Activated CD4-positive, CD25-positive, alpha-beta regulatory T cell treated with anti-CD3 and anti-CD28 coated beads, Interleukin-2, amount 50 U/mL, for 72 hours (primary cell): ENCODE results near the gene BCAS1.

Experiments used
- DNase-seq: peaks from one replicate; pipeline ENCODE4 v3.0.0; 2021

BCAS1 gene

DNA sequence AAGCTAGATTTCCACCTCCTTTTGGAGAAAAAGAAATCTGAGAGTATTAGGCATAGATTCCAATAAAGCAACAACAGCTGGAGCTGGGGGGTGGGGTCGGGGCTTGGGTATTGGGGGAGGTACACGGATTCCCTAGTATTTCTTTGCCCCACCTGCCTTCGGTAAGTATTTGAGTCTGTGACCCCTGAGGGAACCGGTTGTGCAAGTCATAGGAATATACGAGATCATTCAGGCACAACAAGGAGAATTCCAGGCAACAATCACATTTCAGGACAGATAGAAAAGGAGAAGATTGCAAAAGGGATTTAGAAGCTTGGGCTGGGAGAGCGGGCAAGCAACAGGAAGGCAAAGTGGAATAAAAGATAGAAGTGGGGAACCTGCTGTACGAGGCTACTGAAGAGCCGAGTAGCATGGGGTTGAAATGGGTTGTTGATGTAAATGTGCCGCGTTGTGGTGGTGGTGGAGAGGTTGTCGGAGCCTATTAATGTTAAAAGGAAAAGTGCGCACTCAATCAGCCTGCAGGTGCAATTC is 148.9 kb downstream of the BCAS1 start:
- no peak for DNase-seq

DNA sequence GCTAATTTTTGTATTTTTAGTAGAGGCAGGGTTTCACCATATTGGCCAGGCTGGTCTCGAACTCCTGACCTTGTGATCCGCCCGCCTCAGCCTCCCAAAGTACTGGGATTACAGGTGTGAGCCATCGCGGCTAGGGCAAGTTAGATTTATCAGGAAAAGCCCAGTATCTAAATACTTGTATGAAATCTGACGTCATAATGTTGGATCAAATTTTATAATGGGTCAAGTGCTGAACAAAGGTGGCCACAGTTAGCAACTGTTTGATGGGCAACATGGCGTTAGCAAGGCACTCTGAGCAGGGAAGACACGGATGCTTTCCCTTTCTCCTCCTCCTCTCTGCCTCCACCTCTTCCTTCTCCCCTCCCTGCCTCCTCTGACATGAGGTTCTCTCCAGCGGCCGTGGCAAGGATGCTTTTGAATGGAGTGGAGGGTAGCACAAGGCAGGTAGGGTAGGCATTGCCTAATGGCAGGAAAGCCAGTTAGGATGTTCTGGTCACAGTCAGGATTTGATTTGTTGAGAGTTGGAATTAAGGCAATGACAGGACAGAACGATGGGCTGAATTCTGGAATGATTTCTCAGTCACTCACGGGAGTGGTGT is 149.6 kb downstream of the BCAS1 start:
- DNase-seq: no peak

DNA sequence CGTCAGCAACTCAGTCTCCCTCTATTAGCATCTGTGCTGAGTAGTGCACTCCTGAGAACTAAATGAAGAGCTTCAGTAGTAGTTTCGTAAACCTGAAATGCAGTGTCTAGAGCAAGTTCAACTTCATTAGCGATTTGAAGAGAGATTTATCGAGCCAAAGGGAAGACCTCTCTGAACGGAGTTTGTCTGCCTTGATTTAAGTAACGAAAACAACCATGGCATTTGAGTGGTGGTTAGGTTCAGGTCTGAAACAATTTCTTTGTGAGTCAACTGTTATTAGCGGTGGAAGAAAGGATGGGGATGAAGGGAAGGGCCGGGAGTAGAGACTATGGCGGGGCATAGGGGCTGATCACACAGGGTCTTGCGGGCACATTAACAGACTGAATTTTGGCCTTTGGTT is 150.5 kb downstream of the BCAS1 start:
- DNase-seq: no peak

DNA sequence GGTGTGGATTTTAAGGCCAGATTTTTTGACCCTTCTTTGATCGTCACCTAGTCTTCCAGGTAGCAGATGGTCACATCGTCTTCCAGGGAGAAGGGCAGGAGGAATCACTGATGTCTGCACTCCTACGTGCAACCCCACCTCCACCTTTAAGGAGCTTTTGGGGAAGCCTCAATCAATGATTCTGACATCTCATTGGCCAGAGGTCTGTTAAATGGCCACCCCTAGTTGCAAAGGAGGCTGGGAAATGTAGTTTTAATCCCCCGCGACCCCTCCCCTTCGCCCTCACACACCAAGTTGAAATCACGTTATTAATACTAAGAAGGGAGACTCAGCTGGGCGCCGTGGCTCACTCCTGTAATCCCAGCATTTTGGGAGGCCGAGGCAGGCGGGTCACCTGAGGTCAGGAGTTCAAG is 151.4 kb downstream of the BCAS1 start:
- no peak for DNase-seq

DNA sequence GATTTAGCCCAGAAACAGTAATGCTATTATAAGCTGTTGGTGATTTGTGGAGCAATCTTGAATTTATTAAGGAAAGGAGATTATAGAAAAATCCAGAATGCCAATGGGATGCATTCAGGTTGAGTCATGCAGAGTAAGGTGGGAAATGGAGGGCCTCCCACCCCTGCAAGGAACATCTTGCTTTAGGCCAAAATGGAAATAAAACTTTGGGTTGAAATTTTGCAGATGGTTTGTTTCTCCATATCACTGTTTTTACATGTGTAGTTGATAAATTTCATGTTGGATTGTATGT is 152.4 kb downstream of the BCAS1 start:
- DNase-seq: no peak

DNA sequence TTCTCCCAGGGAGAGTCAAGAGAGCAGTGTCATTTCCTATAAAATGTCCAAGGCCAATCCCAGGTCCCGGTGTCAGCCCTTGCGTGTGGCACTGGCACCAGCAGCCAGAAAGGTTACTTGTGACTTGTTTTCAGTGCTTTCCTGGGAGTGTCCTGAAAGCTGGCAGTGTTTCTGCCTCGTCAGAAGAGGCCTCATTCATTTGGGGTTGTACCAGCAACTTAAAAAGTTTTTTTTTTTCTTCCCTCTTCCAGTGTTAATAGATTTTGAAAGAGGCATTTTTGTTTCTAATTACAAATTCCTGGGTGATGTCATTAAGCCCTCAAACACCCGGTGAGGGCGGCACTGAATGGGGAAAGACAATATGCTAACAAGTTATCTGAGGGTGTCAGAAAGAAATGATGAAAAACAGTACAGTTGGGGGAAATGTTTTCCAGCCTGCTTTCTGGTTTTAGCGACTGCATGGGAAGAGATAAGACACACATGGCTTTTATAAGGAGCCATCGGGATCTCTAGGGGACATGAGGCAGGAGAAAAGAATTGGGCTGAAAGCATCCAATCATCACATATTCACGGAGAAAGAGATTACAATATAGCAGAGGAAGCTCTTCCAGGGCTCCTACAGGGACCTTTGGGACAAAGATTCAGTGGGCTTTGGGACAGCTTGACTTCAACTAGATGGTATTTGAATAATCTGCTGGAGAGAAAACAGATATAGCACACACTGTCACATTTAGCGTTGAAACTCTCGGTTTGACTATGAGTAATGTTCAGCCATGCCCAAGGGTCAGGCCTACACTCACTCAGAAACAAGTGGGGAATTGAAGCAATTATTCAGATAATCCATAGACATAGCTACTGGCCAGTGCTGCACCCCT is 153.0 kb downstream of the BCAS1 start:
- no peak for DNase-seq

DNA sequence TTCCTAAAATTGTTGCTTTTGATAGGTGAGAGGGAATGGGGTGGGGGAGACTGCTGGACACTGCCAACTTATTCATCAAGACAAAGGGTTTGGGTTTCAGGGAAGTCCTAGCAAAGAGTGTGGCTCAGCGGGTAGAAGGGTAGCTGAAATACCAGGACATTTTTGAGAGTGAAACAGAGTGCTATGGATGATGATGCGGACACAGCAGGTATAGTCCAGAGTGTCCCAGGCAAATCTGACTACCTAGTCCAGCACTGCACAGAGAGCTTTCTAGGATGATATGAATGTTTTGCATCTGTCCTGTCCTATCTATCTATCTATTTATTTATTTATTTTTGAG is 154.3 kb downstream of the BCAS1 start:
- DNase-seq: no peak

DNA sequence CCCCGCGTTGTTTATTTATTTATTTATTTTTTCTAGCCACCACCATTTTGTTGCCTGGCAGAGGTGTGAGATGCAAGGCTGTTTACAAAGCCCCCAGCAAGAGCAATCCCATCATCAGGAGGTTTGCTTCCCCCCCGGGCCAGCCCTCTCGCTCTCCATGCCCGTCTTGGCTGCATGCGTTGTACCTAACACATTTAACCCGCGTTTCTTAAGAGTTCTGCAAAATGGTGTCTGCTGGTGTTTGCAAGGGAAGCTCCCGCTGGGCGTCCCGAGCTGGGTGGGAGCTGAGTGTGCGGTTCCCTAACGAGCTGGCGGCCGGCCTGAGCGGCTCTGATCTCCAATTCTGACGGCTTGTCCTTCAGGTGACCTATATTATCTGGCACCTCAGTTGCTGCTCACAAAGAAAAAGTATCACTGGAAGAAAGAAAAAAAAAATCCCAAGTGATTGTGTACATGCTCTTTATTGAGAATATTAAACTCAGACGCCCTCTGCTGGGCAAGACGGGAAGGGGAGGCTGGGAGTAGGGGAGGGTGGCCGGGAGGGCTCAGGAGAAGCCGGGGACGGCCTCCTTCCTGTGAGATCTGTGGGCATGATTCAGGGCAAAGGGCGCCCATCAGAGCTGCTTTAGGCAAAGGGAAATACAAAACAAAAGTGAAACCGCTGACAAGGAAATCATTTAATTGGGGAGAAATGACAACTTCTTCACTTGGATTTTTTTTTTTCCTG is 154.8 kb downstream of the BCAS1 start:
- DNase-seq: peak; percentile 92

DNA sequence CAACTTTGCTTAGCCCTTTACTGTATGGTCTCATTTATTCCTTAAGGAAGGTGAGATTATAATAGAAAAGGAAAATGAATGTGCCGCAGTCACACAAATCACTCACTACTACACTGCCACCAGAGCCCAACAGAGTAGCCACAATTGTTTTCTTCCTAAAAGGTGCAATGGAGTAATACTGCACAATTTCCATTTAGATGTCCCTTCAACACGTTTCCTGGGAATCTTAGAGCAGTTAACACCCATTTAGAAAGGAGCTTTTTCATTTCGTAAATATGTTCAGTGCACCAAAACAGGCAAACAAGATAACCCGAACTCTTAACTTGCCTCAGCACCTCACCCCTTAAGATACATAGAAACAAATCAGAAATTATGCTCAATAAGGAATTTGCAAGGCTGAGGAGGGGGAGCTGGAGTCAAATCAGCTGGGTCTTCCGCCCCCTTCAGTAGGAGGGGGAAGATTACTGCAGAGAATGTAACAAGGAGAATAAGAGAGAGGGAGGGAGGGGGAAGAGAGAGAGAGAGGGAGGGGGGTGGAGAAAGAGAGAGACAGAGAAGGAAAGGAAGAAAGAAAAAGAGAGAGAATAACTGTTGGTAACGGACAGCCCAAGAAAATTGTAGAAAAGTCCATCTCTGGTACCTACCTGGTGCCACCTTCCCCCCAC is 155.5 kb downstream of the BCAS1 start:
- no peak for DNase-seq

DNA sequence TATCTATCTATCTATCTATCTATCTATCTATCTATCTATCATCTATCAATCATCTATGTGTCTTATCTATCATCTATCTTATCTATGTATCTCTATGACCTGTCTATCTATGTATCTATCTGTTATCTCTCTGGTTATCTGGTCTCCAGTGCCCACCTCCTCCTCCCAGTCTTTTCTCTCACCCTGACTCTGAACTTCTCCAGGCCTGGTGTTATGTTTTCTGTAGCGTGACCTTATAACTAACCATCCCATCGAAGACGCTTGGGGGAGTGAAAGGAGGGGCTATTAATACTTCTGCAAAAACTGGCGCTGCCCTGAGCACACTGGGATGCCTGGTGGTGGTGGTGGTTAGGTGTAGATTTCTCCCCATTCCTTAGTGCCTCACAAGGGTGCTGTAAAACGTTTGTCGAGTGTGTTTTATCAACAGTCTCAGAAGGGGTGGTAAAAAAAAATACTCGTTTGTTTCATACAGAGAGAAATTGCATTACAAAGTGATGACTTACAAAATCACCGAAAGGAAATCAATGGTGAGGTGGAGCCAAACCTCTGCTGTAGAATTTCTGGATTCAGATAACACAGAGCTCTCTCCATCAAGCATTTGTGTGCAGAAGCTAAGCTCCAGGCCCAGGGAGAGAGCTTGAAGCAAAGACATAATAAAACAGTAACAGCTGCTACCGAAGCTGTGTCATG is 156.2 kb downstream of the BCAS1 start:
- DNase-seq: no peak

DNA sequence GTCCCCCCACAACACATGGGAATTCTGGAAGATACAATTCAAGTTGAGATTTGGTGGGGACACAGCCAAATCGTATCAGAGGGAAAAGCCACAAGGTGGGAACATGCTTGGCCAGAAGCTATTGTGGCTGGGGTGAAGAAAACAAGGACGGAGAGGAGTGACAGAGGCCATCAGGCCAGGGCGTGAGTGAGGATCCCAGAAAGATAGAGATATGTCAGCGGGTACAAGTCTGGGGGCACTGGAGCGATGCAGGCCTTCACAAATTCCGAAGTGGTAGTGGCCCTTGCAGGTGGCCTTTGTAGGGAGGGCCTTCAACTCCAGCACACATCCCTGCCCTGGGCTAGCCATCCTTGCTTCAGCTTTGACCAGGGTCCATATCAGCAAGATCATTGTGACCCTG is 159.1 kb downstream of the BCAS1 start:
- DNase-seq: no peak

DNA sequence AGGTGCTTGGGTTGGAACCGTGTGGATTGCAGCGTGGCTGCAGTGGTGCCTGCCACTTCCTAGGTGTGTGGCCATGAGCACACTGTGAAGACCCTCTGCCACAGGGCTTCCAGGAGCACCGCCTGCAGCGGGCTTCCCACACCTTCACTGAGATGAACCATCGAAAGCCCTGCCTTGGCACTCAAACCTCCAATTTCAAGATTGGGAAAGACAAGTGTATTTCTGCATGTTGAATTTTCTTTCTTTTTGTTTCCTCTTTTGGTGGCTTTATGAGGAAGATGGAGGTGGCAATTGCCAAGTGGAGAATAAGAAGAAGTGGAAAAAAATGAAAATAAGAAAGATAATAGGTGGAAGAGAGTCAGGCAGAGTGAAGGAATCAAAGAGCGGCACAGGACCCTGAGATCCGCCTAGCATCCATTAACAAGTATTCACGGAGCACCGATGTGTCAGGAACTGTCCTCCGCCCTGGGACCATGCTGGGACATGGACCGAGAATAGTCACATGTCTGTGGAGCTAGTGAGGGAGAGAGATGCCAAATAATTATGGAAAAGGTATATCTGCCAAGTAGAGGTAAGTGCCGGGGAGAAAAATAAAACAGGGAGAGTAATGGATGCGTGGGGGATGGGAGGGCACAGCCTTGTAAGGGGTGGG is 159.9 kb downstream of the BCAS1 start:
- DNase-seq: no peak

DNA sequence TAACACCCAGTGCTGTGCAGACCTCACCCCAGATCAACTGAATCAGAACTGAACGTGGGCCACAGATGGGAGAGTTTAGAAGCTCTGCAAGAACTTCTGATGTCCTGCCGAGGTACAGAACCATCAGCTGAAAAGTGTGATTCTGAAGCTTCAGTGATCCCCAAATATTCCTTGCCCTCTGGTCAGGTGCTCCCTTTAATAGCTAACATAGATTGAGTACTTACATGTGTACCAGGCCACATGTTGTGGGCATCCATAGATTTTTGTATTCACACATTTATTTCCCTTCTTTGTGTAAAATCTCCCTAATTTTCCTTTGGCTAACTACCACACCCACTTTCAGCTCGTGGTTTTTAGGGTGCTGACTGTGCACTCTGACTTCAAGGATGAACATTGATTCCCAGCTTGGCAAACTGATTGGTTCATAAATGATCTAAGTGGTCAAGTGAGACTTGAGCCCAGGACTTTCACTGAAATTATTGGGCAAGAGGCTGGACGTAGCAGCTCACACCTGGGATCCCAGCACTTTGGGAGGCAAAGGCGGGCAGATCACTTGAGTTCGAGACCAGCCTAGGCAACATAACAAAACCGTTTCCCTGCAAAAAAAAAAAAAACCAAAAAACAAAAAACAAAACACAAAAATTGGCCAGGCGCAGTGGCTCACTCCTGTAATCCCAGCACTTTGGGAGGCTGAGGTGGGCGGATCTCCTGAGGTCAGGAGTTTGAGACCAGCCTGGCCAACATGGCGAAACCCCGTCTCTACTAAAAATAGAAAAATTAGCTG is 162.2 kb downstream of the BCAS1 start:
- DNase-seq: no peak

DNA sequence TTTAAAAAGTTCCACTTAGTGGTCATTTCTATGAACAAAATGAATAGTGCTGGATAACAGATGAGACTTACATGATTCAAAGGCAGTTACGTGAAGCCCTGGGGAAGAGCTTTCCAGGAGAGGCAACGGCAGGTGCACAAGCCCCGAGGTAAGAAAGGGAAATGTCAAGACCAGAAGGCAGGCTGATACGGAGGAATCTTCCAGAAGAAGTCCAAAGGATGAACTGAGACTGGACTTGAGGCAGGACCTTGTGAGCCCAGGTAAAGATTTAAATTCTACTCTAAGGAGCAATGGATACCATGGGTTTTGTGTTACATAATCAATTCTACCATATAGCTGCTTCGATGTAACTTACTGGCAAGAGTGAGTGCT is 164.6 kb downstream of the BCAS1 start:
- DNase-seq: no peak

DNA sequence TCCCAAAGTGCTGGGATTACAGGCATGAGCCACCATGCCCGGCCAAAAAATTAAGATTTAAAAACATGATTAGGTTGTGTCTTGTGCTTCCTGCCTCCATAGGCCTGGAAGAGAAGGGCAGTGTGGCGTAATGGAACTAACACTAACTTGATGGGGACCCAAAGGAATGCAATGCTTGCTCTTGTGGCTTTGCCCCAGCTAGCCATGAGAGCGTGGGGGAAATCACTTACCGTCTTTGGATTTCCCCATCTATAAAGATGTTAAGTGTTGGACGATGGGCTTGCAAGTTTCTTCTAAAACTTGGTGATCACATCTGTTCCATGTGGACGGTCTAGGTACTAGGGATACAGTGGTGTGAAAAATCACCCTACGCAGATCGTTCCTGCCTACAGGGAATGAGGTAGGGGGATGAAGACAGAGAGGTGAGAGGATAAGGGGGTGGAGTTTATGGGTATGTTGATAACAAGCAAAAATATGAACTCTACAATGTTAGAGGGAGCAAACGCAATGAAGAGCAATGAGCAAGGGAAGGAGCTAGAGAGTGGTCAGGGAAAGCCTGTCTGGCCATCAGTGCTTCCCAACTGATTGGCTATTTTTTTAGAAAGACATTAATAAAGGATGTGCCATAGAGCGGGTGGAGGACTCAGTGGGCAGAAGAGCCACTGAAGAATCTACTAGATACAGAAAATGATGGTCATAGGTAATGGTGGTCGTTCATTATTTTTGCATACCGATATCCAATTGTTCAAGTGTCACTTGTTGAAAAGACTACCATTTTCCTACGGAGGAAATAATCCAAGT is 165.2 kb downstream of the BCAS1 start:
- DNase-seq: no peak

DNA sequence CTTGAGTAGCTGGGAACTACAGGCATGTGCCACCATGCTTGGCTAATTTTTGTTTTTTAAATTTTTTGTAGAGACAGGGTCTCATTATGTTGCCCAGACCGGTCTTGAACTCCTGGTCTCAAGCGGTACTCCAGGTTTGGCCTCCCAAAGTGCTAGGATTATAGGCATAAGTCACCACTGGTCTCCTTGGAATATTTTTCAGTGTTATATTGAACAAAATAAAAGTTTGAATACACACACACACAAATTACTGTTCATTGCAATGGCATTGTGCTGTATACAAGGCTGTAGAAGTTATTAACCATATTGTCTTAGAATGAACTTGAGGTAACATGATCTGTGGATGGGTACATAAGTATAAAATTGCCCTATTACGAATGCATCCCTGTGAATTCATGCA is 166.1 kb downstream of the BCAS1 start:
- no peak for DNase-seq

DNA sequence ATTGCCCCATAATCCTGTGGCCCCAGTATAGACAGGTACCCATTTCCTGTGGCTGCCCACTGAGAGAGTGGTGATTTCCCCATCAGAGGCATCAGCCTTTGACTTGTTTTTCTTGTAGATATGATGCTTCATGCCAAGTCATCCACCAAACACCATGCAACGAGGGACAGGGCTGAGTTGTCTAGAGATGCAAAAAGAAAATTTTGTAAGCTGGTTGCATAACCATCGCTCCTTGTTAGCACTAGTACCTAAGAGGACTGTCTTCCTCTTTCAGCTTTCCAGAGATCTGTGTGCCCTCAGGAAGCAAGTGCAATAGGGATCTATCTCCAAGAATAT is 166.8 kb downstream of the BCAS1 start:
- DNase-seq: no peak

DNA sequence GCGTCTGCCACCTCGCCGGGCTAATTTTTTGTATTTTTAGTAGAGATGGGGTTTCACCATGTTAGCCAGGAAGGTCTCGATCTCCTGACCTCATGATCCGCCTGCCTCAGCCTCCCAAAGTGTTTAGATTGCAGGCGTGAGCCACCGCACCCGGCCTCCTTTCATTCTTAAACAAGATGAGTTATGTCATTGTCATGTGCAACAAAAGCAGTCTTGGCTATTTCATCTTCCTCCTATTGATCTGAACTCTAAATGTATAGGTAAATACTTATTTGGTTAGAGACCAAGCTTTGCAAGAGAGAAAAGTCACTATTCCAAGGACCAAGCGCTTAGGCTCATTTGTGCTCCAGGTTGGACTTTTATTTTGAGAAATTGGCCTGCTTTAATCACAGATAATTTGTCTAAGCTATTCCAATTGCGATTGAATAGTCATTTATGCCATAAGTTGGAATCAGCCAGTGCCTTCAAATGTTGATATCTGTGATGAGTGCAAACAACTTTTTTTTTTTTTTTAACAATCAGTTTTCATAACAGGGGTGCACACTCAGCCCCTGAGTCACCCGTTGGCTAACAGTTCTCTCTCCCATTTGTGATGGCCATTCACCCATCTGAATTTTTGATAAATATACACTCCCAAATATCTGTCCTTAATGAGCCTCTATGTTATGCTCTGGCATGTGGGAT is 167.3 kb downstream of the BCAS1 start:
- DNase-seq: no peak

DNA sequence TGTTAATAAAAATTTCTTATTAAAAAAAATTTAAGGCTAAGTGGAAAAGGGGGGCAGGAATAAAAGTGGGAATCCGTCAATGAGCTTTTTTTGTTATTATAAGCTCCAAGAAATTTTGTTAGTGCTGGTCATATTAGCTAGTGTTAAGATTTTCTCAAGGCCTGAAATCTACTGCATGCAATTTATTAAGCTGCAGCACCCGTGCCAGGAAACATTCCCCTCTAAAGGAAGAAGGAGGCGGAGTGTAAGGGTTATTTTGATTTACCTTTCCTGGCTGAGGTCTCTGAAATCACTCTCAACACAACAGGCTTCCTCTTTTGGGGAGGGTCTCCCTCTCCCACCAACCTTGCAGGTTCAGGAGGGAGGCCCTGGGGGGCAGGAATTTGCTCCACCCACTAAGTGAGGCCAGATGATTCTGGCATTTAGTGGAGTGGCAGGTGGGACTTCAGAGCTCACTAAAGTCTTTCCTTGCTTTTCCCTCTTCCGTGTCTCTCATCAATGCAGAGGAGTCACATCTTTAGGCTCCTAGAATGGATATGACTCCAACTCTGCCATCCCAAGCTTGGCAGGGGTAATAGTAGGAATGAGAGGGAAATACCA is 168.8 kb downstream of the BCAS1 start:
- no peak for DNase-seq

DNA sequence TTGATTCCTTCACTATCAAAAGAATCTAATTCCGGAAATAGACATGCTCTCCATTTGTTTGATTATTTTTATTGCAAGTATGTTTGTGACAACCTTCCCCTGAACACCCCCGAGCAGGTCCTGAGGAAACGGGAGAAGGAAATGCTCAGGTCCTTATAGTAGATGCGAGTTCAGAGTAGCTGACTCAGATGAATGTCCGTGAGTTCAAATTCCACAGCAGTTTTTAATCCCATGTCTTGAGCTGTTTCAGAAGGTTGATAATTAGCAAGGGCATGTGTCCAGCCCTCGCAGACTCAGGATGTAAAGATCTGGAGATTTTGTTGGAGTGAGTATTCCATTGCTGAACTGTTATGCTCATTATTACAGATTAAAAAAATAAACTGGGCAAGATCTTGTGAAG is 169.3 kb downstream of the BCAS1 start:
- no peak for DNase-seq
